Pancreas (tissue), 10 donors: ENCODE data around the gene NPS. TPM values are rescaled to one million over a fixed set of nuclear protein-coding genes. Genes with fewer than 3 reads are reported as not detected.

Experiments used
- ATAC-seq, 4 donors: fragments of 200-7000 bp; cut with Tn5 transposase; one replicate each; pipeline versions ENCODE4 v1.8.0 to v1.9.1; 2020; ENCODE audit warnings: mild to moderate bottlenecking in 4 of 4, moderate library complexity in 4 of 4
- DNase-seq, 6 donors: peaks; one replicate each; pipeline ENCODE4 v3.0.0-alpha.2; 2020
- FAIRE-seq: peaks from 2 replicates; lab custom pipeline; 2012; peaks lifted over from hg19 to GRCh38; lab: Jason Lieb, UNC
- H3K27ac ChIP-seq, 4 donors: fragments of 200-600 bp; sonication (generic); 1 replicate in 3 of 4; 2 replicates in 1 of 4; pipeline versions ENCODE4 v1.5.0 to v1.8.0; 2020
- H3K27me3 ChIP-seq, 4 donors: fragments of 200-600 bp; one replicate each; pipeline ENCODE4 v1.8.0; 2021
- H3K36me3 ChIP-seq, 3 donors: fragments of 200-600 bp; sonication (generic) in 1 of 3; one replicate each; pipeline versions ENCODE4 v1.5.0 to v1.8.0; 2020 to 2021
- H3K4me1 ChIP-seq, 3 donors: fragments of 200-600 bp; one replicate each; pipeline ENCODE4 v1.8.0; 2021
- H3K4me3 ChIP-seq, 4 donors: fragments of 200-600 bp; sonication (generic) in 2 of 4; one replicate each; pipeline versions ENCODE4 v1.5.0 to v1.8.0; 2020 to 2021
- H3K9me3 ChIP-seq, 4 donors: fragments of 200-600 bp; one replicate each; pipeline ENCODE4 v1.8.0; 2021
- CTCF ChIP-seq, 4 donors: fragments of 200-600 bp; sonication (generic) in 3 of 4; IDR thresholded peaks; one replicate each; pipeline versions ENCODE4 v1.5.0 to v1.8.0; 2021; ENCODE audit warnings: antibody characterized with exemption in 4 of 4
- WGBS, 2 donors: extraction: QIAGEN DNeasy Blood & Tissue Kit; methylation state at CpG; one replicate each; pipeline ENCODE4 v1.1.7; 2013; 5-methylcytosine and 5-hydroxymethylcytosine counted together
- intact Hi-C, 3 donors: fragments of 100-400 bp; cut with DNase I; formaldehyde crosslinking; loops; one replicate each; pipeline versions ENCODE4 v1.11.1 to v1.14.2; 2022
- polyA plus RNA-seq, 2 donors: library from polyadenylated mRNA; stranded (reverse); fragments of 200-250 nt; gene quantifications; one replicate each; pipeline ENCODE4 v1.2.3, GENCODE V29; 2013
- total RNA-seq, 6 donors: library from RNA; stranded (reverse); fragmentation: NEBNext Ultra II Directional in 4 of 6; extraction: Animal tissue kit (Norgen Biotek cat#: 25700) in 4 of 6; gene quantifications; one replicate each; pipeline versions ENCODE4 v1.2.1 to v1.2.4, GENCODE V29; 2021 to 2023
- donor health status: healthy with polysubstance abuse.
- donor health status: DM: no; HTN: no; CAD: no; lungs with moderate emphysema.
- donor health status: DM: no; HTN: no; CAD: no.
- donor health status: control.
- donor health status: control.
- donor health status: Bipolar disorder and iron deficiency.
- donor health status: DM: yes; HTN: yes; CAD: no.
- donor health status: DM: no; HTN: no; CAD: no.
- donor health status: DM: no; HTN: no; CAD: no.
- donor health status: DM: yes; HTN: yes; CAD: no.

Gene NPS
- total and polyA plus RNA-seq, 8 donors: not detected

- ATAC-seq (no peak), DNase-seq (no peak), FAIRE-seq (no peak)
- Histone ChIP-seq H3K9me3 (no peaks in the 10 kb centered on the region), H3K36me3 (no peaks in the 10 kb centered on the region), H3K4me3 (no peak overlapping the region), H3K27me3 (no peaks in the 10 kb centered on the region), H3K27ac (no peak overlapping the region), H3K4me1 (no peaks in the 10 kb centered on the region)
- intact Hi-C loops: no loop called here
- WGBS, 2 donors: 59 to 64% methylated on average over 8 of the region's 8 CpGs
- TF ChIP-seq CTCF (IDR thresholded peaks at IDR 0.05): no peak
Measured at GRCh38 chr10:127527891-127528290, 21.2 kb upstream of the NPS start.

DNA sequence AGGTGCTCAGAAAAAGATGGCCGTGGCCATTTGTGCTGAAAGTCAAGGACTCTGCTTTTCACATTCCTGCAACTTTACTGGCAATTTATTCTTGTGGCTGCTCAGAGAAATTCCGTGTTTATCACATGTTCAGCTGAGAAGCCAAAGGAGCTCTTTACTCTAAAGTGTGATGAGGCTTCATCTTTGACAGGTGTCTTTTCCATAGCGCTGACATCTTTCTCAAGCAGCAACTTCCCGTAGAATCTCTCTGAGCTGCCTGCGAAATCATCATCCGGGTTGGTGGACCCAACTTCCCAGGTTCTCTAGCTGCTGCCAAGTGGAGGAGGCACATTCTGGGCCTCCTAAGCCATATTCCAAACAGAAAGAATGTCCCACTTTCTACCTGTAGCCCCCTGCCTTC, 16.9 kb upstream of the NPS start:
- ATAC-seq (no peak), FAIRE-seq (no peak), DNase-seq (no peak)
- H3K27ac ChIP-seq: no peak overlapping the region
- intact Hi-C loops: no loop called here
- no peak for TF ChIP-seq CTCF (IDR thresholded peaks at IDR 0.05)
- no peaks in the 10 kb centered on the region for H3K36me3 ChIP-seq
- no peaks in the 10 kb centered on the region for H3K9me3 ChIP-seq
- no peak overlapping the region for H3K4me3 ChIP-seq
- no peaks in the 10 kb centered on the region for H3K27me3 ChIP-seq
- H3K4me1 ChIP-seq: no peaks in the 10 kb centered on the region
- 79 to 87% methylated on average over 6 of the region's 6 CpGs for WGBS, 2 donors

GRCh38 chr10:127532659-127533058, 16.4 kb upstream of the NPS start:
- no peaks in the 10 kb centered on the region for H3K4me1 ChIP-seq
- 88 to 94% methylated on average over 5 of the region's 5 CpGs for WGBS, 2 donors
- no peaks in the 10 kb centered on the region for H3K9me3 ChIP-seq
- ATAC-seq (no peak), FAIRE-seq (no peak), DNase-seq (no peak)
- intact Hi-C loops: no loop called here
- H3K27me3 ChIP-seq: no peaks in the 10 kb centered on the region
- no peak overlapping the region for H3K27ac ChIP-seq
- H3K4me3 ChIP-seq: no peak overlapping the region
- no peaks in the 10 kb centered on the region for H3K36me3 ChIP-seq
- TF ChIP-seq CTCF (IDR thresholded peaks at IDR 0.05): no peak

- Histone ChIP-seq H3K27ac (no peak overlapping the region), H3K9me3 (no peaks in the 10 kb centered on the region), H3K36me3 (no peaks in the 10 kb centered on the region), H3K27me3 (no peaks in the 10 kb centered on the region), H3K4me1 (no peaks in the 10 kb centered on the region), H3K4me3 (no peak overlapping the region)
- no peak for FAIRE-seq
- no peak for TF ChIP-seq CTCF (IDR thresholded peaks at IDR 0.05)
- WGBS, 2 donors: 69 to 79% methylated on average over 6 of the region's 6 CpGs
- ATAC-seq: no peak
- DNase-seq: no peak
- intact Hi-C loops: no loop called here
Measured at GRCh38 chr10:127534074-127534473, 15.0 kb upstream of the NPS start.

DNA sequence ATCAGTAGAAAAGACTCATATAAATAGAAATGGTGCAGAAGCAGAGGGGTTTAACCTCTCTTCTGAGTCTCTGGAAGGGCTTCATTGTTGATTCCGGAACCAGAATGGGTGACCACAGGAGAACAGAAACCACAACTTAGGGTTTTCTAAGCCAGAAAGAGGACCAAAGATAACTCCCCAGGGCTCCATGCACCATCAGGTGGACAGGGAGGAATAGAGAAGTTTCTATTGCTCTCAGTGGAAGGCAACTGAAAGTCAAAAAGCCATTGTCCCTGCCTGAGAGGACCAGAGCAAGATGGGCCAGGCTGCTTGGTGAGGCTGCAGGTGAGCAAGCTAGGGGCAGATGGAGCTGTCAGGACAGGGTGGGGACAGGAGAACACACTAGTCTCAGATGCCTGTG, 14.6 kb upstream of the NPS start:
- no peak for FAIRE-seq
- Histone ChIP-seq H3K27ac (no peak overlapping the region), H3K4me1 (no peaks in the 10 kb centered on the region), H3K36me3 (no peaks in the 10 kb centered on the region), H3K4me3 (no peak overlapping the region), H3K9me3 (no peaks in the 10 kb centered on the region), H3K27me3 (no peaks in the 10 kb centered on the region)
- WGBS, 2 donors: 81 to 84% methylated on average over 1 of the region's 1 CpG
- no peak for ATAC-seq
- TF ChIP-seq CTCF (IDR thresholded peaks at IDR 0.05): no peak
- intact Hi-C loops: no loop called here
- no peak for DNase-seq
